ENCODE measurements around the gene NFKB1.
"Not testable (repeated sequence)": the region's sequence is repeated elsewhere in the genome, so short reads cannot be mapped to it uniquely, and the experiment has no call there.

The NFKB1 gene

DNA sequence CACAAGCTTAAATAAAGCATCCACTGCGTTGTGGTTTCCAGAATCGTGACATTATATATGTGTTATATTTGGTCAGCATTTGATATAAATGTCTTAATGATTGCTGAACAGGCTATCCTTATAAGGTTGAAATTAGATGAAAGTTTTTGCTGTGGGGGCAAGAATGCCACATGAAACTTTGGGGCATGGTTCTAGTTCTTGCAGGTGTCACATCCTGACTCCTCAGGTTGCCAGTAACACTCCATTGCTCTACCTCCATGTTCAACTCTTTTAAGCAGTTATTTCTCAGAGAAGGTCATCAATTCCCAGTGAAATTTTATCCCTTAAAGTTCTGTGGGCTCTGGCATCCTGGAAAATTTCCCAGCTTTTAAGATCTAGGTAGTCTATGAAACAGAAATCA lies 33.7 kb downstream of the NFKB1 start:
- no peak for DNase-seq

- no peak for DNase-seq
Measured at GRCh38 chr4:102535398-102536082, 34.4 kb downstream of the NFKB1 start.

DNA sequence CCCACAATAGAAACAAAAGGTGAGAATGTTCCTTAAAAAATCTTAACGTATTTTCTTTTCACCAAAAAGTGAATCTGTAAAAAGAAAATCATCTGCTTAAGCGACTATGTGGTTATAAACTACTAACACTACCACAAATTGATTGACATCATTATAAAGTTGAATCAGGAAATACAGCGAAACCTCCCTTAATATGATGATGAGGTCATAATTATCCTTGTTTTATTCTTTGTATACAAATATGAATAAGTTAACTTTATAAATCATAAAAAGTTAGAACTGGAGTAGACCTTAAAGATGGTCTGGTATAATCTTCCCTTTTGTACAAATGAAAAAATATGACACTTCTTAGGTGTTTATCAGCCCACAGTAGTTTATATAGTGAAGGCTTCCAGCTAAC lies 35.6 kb downstream of the NFKB1 start:
- DNase-seq: no peak

DNA sequence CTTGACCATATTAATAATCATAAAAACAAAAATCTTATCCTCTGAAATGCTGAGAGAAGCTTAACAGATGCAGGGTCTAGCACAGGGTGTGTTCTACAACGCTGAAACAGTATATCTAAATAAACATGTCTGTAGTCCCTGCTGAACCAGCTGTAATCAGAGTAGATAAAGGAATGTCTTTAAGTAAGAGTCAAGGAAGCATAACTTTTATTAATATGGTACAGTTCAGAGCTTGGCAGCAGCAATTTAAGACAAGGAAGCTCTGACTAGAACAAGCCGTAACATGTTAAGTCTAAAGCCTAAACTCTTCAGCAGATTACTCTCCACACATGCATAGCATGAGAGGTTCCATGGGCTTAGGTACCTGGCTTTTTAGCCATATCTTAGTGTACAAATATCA lies 36.1 kb downstream of the NFKB1 start:
- DNase-seq: no peak

GRCh38 chr4:102541697-102542096 lies 40.5 kb downstream of the NFKB1 start:
- DNase-seq: no peak

DNA sequence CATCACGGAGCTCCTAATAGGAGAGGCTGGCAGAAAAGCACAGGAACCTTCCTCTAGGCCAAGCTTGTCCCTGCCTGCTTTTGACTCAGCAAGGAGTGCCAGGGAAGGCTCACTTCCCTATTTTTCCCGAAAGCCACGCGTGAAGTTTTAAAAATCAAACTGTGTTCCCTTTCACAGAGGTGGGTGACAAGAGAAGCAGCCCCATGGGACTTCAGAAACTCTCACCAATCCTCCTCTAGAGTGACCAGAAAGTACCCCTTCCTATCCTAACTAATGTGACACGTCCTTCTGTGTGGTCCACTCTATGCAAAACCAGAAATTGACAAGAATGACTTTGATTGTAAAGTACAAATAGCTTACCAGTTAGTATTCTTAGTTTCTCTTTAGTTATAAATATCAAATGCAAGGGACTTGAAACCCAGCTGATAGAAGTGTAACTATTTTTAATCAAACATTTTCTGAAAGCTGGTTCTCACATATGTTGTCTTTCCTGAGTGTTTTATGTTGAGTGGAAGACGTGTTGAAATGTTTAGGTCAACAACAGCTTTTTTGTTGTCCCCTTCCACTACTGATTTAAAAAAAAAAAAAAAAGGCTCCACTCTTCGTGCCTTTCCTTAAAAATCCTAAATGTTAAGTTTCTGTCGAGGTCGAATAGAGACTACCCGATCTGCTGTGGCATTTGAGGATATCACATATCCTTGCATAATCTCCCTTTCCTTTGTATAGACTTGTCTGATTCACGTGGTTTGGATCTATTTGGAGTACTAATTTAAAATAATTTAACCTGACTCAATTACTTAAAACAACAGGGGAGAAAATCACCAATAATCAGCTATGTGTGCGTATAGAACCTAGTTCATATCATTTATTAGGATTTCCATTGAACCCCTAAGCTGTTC lies 42.1 kb downstream of the NFKB1 start:
- no peak for DNase-seq

GRCh38 chr4:102546635-102547034 lies 45.5 kb downstream of the NFKB1 start:
- no peak for DNase-seq

GRCh38 chr4:102547973-102548372 lies 46.8 kb downstream of the NFKB1 start:
- no peak for DNase-seq

DNA sequence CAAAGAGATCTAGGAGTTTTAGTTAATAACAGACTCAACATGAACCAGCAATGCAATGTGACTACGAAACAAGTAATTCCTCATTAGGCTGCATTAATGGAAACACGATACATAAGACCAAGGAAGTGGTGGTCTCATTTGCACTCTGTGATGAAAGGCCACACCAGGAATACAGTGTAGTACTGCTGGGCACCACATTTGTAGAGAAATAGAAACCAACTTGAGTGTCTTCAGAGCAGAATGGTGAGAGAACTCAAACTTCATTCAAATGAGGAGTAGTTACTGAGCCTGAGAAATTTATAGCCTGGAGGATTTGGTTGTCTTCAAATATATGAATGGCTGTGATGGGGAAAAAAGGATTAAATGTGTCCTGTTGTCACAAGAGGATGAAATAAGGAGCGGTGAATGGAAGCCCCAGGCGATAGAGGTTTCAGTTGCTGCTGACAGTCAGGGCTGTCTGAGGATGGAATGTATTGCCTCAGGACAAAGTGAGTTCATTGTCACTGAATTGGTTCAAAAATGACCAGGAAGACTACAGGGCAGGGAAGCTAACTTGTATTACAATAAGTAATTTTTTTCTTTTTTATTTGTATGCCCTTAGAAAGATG lies 50.9 kb downstream of the NFKB1 start:
- no peak for DNase-seq

DNA sequence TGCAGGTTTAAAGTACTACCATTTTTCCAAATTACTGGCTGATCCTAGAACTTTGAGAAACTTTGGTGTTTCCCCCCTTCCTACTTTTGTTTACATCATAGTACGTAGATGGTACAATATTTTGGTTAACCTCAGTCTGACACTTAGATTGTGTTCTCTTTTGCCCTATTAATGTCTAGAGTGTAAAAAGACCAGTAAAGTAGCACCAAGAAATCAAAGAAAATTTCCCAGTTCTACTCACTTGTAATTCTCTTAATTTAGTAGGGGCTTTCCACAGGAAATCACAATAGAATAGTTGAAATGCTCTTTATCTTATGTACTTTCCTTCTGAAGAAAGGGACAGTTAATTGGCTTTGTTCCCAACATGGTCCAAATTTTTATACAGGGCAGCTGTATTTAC lies 51.6 kb downstream of the NFKB1 start:
- DNase-seq: peak; percentile 5

DNA sequence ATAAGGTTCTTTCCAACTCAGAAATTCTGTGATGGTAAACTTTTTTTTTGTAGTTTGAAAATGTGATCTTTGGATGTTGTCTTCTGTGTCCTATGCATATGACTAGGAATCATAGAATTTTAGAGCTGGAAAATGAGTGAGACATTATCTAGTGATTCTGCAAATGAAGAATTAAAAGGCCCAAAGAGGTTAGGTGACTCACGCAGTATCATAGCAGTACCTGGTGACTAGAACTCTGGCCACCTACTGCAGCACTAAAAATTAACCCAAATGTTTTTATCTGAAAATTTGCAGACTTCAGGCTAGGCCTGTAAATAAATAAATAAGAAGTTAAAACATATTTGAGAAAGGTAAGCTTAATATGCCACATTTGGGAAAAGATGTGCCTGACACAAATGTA lies 52.8 kb downstream of the NFKB1 start:
- no peak for DNase-seq

DNA sequence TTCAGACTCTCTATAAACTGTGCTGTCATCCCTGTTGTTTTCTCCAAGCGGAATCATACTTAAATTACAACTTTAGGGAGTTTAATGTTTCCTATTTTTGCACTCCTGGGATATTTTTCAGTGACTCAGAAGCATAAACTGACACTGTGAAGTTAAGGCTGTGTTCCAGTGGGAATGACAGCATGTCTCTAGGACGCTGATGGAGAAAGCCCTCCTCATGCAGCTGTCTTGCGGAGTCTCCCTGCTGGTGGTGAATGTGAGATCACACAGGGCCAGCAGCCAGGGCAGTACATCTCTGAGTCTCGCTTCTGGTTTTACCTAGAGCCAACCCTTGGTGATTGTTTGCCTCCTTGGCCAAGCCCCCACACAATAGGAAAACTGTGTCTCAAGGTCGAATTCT lies 53.3 kb downstream of the NFKB1 start:
- DNase-seq: no peak

GRCh38 chr4:102554992-102555391 lies 53.8 kb downstream of the NFKB1 start:
- no peak for DNase-seq

DNA sequence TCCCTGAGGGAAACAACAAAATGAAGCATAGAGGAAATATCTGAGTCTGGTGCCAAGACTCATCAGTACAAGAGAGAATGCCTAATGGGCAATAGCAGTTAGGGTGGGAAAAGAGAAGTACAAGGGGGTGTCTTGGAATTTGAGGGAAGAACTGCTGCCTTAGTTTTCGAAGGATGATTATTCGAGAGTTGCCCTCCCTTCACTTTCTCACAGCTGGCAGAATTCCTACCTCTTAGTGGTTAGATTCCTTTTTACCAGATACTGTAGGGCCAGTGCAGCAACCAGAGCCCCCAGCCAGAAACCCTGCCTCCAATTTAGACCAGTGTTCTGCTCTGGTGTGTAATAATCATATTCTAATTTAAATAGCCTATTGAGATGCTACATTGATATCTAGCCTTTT lies 56.5 kb downstream of the NFKB1 start:
- DNase-seq: no peak

DNA sequence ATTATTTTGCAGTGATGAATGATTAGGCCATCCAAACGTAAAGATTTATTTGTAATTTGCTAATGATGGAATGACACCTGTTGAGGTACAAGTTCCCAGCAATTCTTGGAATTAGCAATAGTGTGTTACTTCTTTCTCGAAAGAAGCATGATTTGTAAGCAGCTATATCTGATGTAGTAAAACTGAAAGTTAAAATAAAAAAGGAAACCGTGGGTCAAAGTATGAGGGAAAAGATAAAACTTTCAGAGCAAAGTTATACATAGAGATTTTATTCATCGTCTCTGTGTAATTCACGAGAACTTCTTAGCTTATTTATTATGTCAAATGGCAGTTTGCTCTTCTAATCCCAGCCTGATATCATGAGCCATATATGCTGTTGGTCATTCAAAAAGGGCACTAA lies 59.0 kb downstream of the NFKB1 start:
- no peak for DNase-seq

DNA sequence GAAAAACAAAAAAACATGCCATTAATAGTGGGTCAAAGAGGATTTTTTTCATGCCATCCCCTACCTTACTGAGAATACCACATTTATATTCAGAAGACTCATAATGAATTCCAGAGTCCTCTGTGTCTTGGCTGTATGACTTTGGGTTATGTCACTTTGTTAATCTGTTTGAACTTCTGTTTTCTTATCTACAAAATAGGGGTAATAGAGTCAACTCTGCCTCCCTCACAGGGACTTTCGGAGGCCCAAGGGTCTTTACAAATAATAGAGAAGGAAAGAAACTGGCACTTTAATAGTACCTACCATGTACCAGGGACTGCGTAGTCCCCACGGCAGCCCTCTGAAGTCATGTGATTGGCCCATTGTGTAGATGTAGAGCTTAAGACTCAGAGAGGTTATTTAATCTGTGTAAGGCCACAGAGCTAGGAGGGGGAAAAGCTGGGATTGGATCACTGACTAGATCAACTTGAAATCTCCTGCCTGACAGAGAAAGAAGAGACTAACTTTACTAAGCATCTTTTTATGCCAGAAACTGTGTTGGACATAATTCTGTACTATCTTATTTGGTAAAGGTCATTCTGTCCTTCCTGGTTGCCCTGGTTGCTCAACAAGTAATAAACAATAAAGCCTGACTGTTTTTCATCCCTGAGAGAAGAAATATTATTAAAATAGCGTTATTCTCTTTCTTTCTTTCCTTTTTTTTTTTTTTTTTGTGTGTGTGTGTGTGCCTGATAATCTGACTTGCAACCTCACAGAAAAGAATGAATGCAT lies 59.6 kb downstream of the NFKB1 start:
- DNase-seq: no peak

DNA sequence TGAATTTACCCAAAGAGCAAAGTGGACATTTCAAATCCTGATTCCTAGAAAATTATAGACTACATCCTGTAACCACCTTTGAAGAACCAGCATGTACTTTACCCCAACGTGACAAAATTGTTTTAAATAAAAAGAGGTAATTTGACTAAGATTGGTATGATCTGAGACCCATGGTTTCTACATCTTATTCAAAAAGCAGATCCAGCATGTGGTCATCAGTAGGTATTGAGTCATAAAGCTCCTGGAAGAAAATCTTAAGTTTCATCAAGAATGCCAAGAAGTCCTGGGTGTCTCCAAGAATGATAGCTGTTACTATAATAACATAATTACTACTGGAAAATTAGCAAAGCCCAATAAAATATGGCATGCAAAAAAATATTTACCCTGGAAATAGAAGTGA lies 61.8 kb downstream of the NFKB1 start:
- DNase-seq: no peak

DNA sequence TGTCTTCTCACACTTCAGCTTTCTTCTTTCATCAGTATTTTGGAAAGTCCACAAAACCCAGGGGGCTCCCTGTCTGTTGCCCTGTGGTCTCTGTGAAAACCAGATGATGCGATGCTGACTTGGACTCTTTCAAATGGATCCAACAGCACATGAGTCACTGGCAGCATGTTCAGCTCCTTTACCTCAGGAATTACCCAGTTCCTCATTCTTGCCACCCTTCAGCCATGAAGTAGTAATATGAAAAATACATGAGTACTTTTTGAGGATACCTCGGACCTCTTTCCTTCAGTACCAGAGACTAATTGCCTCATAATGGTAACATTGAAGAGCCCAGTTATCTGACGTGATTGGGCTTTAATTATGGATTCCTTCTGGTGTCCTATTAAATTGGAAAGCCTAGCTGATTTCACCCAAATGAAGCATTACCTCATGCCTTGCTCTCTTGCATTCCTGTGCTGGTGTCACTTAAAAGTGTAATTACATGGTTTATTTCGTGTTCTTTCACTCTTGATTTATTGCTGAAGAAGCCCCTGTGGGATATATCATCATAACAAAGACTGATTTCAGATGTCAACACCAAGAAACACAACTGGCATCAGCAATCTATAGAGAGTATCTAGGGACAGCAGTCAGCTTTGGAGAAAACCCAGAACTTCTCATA lies 63.4 kb downstream of the NFKB1 start:
- DNase-seq: no peak

DNA sequence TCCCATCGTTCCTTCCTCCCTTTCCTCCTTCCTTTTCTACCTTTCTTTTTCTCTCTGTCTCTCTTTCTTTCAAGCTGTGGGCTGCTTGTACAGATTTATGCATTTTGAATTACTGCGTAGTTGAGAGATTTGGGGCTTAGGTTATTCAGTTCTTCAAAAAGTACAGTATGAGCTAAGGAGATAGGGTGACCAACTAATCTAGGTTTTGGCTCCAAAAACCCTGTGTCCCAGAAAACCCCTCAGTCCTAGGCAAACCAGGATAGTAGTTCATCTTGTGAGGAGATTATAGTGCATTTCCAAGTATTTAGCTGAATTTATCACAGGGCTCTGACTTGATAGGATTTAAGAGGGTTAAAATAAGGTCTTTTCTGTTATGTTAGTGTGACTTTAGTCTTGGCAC lies 64.5 kb downstream of the NFKB1 start:
- no peak for DNase-seq

GRCh38 chr4:102566426-102566825 lies 65.3 kb downstream of the NFKB1 start:
- DNase-seq: no peak

DNA sequence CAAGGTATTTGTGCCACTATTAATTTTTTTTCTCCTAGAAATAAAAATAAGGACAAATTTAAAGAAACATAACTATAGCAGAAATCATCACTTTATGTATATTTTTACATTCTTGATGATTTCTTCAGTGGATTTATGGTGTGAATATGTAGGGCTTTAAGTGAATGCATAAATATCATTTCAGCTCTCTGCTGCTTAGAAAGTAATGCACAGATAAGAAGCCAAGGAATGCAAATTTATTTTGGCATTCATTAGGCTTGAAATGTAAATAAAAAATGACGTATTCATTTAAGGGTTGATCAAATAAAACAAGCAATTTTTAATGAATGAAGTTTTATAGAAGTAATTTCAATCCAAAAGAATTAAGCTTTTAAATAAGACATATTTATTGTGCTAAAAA lies 66.3 kb downstream of the NFKB1 start:
- no peak for DNase-seq

- no peak for DNase-seq
Measured at GRCh38 chr4:102569200-102569599, 68.0 kb downstream of the NFKB1 start.

DNA sequence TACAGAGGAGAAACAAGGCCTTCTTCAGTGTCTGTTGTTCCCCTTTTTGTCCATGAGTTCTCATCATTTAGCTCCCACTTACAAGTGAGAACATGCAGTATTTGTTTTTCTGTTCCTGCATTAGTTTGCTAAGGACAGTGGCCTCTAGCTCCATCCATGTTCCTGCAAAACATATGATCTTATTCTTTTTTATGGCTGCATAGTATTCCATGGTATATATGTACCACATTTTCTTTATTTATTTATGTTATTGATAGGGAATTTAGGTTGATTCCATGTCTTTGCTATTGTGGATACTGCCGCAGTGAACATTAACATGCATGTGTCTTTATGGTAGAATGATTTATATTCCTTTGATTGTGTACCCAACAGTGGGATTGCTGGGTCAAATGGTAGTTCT lies 69.1 kb downstream of the NFKB1 start:
- not testable (repeated sequence) for DNase-seq

Data from COR-L47 (cell line).